Colonic mucosa (tissue), 4 donors: ENCODE measurements around the gene ZNF549. TPM values are rescaled to one million over a fixed set of nuclear protein-coding genes. Genes with fewer than 3 reads are reported as not detected.
"Not testable (repeated sequence)": the region's sequence is repeated elsewhere in the genome, so short reads cannot be mapped to it uniquely, and the experiment has no call there.

Experiments
- DNase-seq: peaks from one replicate; pipeline ENCODE4 v3.0.0-alpha.2; 2020
- H3K27ac ChIP-seq: fragments of 200-600 bp; one replicate; pipeline ENCODE4 v1.8.0; 2021
- H3K27me3 ChIP-seq: fragments of 200-600 bp; one replicate; pipeline ENCODE4 v1.8.0; 2021
- H3K36me3 ChIP-seq: fragments of 200-600 bp; one replicate; pipeline ENCODE4 v1.8.0; 2021
- H3K4me1 ChIP-seq: fragments of 200-600 bp; one replicate; pipeline ENCODE4 v1.8.0; 2021; ENCODE audit warnings: mild to moderate bottlenecking
- H3K4me3 ChIP-seq: fragments of 200-600 bp; one replicate; pipeline ENCODE4 v1.8.0; 2021
- H3K9ac ChIP-seq, 2 donors: one replicate each; pipeline ENCODE4 v1.7.0; 2013; ENCODE audit warnings: control low read depth in 2 of 2, low read depth in 2 of 2, low read length in 2 of 2
- H3K9me3 ChIP-seq: fragments of 200-600 bp; one replicate; pipeline ENCODE4 v1.8.0; 2021
- CTCF ChIP-seq: fragments of 200-600 bp; IDR thresholded peaks from one replicate; pipeline ENCODE4 v1.8.0; 2022; ENCODE audit warnings: antibody characterized with exemption, mild to moderate bottlenecking
- intact Hi-C: fragments of 100-400 bp; cut with DNase I; formaldehyde crosslinking; loops from one replicate; pipeline ENCODE4 v1.14.1; 2022
- total RNA-seq, 2 donors: library from RNA; stranded (reverse); fragmentation: NEBNext Ultra II Directional in 1 of 2; extraction: Animal tissue kit (Norgen Biotek cat#: 25700) in 1 of 2; gene quantifications; one replicate each; pipeline ENCODE4 v1.2.1, GENCODE V29; 2021
- donor health status: healthy.
- donor health status: DM: no; HTN: no; CAD: no.
- donor health status: DM: no; HTN: no; CAD: no.

ZNF549 gene
- total RNA-seq, 2 donors from 2014 or later, result 2.6 to 2.8 TPM

DNA sequence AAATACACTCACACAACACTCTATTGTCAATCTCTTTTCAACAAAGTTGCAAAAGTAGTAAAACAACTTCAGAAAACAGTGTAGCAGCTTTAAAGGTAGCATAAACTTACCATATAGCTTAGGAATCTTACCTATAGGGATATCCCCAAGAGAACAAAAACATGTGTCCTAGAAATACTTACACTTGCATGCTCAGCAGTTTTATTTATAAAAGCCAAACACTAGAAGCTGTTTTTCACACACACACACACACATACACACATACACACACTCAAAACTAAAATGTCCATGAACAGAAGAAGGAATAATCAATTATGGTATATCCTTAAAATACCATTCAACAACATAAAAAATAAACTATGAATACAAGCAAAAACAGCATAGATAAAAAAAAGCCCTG, 15.7 kb upstream of the ZNF549 start:
- peaks cover 4% of the 10 kb centered on the region for H3K36me3 ChIP-seq
- DNase-seq, result no peak
- no peak overlapping the region for H3K27ac ChIP-seq
- no peak overlapping the region for H3K9ac ChIP-seq
- H3K4me1 ChIP-seq, result no peaks in the 10 kb centered on the region
- H3K4me3 ChIP-seq, result no peak overlapping the region
- no peaks in the 10 kb centered on the region for H3K9me3 ChIP-seq
- intact Hi-C loops, result no loop called here
- TF ChIP-seq CTCF, result no peak
- H3K27me3 ChIP-seq, result no peaks in the 10 kb centered on the region

DNA sequence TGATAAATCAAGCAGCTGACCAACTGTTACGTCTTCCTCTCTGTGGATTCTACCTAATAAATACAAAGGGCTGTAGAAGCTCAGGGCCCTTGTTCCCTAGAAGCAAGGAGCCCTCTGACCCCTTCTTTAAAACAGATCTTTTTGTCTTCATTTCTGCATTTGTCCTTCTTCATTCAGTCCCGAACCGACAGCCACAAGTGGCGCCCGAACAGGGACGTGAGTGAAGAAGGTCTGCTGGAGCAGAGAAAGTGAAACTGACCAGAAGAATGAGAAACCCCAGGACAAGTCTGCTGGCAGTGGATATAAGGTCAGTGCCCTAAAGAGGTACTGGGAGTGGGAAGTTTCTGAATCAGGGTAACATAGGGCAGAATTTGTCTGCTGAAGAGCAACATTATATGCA, 14.3 kb upstream of the ZNF549 start:
- no peaks in the 10 kb centered on the region for H3K27me3 ChIP-seq
- H3K4me3 ChIP-seq, result no peak overlapping the region
- no peak for TF ChIP-seq CTCF
- intact Hi-C loops, result no loop called here
- H3K4me1 ChIP-seq, result no peaks in the 10 kb centered on the region
- H3K9me3 ChIP-seq, result no peaks in the 10 kb centered on the region
- no peak for DNase-seq
- H3K9ac ChIP-seq, result no peak overlapping the region
- H3K27ac ChIP-seq, result no peak overlapping the region
- H3K36me3 ChIP-seq, result no peaks in the 10 kb centered on the region

DNA sequence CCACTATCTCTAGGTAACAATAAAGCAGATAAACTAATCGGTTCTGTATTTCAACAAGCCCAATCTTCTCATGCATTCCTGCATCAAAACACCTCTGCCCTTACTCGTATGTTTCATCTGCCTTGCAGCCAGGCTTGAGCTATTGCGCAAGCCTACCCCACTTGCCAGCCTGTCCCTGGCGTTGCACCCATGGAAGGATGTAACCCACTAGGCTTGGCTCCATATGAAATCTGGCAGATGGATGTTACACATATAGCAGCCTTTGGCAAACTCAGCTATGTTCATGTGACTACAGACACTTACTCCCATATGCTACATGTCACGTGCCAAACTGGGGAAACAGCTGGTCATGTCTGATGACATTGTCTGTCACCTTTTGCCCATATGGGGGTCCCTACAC, 11.9 kb upstream of the ZNF549 start:
- no peak overlapping the region for H3K4me3 ChIP-seq
- H3K9me3 ChIP-seq, result no peaks in the 10 kb centered on the region
- no peak for DNase-seq
- intact Hi-C loops, result no loop called here
- no peak for TF ChIP-seq CTCF
- no peaks in the 10 kb centered on the region for H3K27me3 ChIP-seq
- no peak overlapping the region for H3K9ac ChIP-seq
- no peaks in the 10 kb centered on the region for H3K36me3 ChIP-seq
- H3K4me1 ChIP-seq, result no peaks in the 10 kb centered on the region
- H3K27ac ChIP-seq, result no peak overlapping the region

DNA sequence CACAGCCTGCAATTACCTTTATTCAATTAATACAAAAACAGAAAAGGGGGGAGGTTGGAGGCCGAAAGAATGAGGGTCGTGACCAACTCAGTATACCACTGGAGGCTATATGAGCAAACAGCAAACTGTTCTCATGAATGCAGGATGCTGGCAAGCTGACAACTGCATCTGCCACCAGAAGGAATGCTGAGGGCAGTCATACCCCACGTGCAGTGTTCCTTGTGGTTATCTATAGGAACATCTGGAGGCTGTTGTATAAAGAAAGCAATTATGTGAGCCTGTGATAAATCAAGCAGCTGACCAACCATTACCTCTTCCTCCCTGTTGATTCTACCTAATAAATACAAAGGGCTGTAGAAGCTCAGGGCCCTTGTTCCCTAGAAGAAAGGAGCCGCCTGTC, 9.1 kb upstream of the ZNF549 start:
- H3K9me3 ChIP-seq, H3K36me3 ChIP-seq, H3K4me1 ChIP-seq: not testable (repeated sequence)

DNA sequence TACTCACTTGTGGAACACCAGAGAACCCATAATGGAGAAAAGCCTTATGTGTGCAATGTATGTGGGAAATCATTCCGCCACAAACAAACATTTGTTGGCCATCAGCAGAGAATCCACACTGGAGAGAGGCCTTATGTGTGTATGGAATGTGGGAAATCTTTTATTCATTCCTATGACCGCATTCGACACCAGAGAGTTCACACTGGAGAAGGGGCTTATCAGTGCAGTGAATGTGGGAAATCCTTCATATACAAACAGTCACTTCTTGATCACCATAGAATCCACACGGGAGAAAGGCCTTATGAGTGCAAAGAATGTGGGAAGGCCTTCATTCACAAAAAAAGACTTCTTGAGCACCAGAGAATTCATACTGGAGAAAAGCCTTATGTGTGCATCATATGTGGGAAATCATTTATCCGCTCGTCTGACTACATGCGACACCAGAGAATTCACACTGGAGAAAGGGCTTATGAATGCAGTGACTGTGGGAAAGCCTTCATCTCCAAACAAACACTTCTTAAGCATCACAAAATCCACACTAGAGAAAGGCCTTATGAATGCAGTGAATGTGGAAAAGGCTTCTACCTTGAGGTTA, 10.9 kb downstream of the ZNF549 start:
- no peak for TF ChIP-seq CTCF
- Histone ChIP-seq H3K27ac (no peak overlapping the region), H3K27me3 (no peaks in the 10 kb centered on the region), H3K9me3 (peaks cover 23% of the 10 kb centered on the region), H3K4me3 (no peak overlapping the region), H3K36me3 (peaks cover 11% of the 10 kb centered on the region), H3K9ac (no peak overlapping the region), H3K4me1 (no peaks in the 10 kb centered on the region)
- no peak for DNase-seq
- intact Hi-C loops, result no loop called here

More for the DNA sequence above, 9.1 kb upstream of the ZNF549 start:
- H3K9ac ChIP-seq, DNase-seq, intact Hi-C loops, H3K4me3 ChIP-seq, H3K27ac ChIP-seq, H3K27me3 ChIP-seq: not testable (repeated sequence)

DNA sequence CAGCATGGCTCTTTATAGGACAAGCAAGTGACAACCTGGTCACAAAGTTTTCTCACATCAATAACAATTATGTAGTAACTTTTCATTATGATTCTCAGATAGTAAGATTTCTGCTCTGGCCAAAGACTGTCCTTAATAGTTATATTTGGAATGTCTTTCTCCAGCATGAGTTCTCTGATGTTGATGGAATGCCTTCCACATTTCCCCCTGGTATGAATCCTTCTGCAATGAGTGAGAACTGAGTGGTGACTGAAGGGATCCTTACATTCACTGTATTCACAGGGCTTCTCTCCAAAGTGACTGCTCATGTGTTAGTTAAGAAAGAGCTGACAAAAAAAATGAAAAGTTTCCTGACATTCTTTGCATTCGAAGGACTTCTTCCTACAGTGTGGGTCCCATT, 19.4 kb downstream of the ZNF549 start:
- Histone ChIP-seq H3K36me3 (peaks cover 11% of the 10 kb centered on the region), H3K4me3 (no peak overlapping the region)

More for the DNA sequence above, 19.4 kb downstream of the ZNF549 start:
- Histone ChIP-seq H3K9me3 (peaks cover 11% of the 10 kb centered on the region), H3K27me3 (no peaks in the 10 kb centered on the region), H3K9ac (no peak overlapping the region), H3K27ac (no peak overlapping the region), H3K4me1 (no peaks in the 10 kb centered on the region)
- intact Hi-C loops, result no loop called here
- DNase-seq, result no peak
- TF ChIP-seq CTCF, result no peak
